SU-DHL-6 (cell line): Measurements from ENCODE around the gene SYNJ2.

Experiments
- H2AFZ ChIP-seq: fragments of 200-600 bp; sonication (generic); 2 replicates; pipeline ENCODE4 v1.6.1; 2014; ENCODE audit warnings: low read depth, mild to moderate bottlenecking, moderate library complexity, mixed read lengths, antibody characterized with exemption, low read length; ENCODE audit not compliant: severe bottlenecking
- H3F3A ChIP-seq: fragments of 200-600 bp; shearing (Covaris generic); 2 replicates; pipeline ENCODE4 v1.6.0; 2016; ENCODE audit warnings: antibody characterized with exemption, mild to moderate bottlenecking; ENCODE audit not compliant: insufficient read depth
- H3K27ac ChIP-seq: fragments of 200-600 bp; sonication (generic); 2 replicates; pipeline ENCODE4 v1.5.1; 2016; ENCODE audit warnings: low read depth, mild to moderate bottlenecking, low read length, moderate library complexity, mixed read lengths
- H3K27me3 ChIP-seq: fragments of 200-600 bp; sonication (generic), shearing (Covaris generic); 2 replicates; pipeline ENCODE4 v1.6.0; 2014; ENCODE audit warnings: mild to moderate bottlenecking, low read length
- H3K36me3 ChIP-seq: fragments of 200-600 bp; sonication (generic); 2 replicates; pipeline ENCODE4 v1.6.1; 2014; ENCODE audit warnings: mild to moderate bottlenecking, low read length, mixed read lengths
- H3K4me2 ChIP-seq: fragments of 300-600, 200-600 bp; shearing (Covaris generic), sonication (generic); 2 replicates; pipeline ENCODE4 v1.6.0; 2014; ENCODE audit warnings: low read length, low read depth, mild to moderate bottlenecking; ENCODE audit not compliant: poor library complexity, severe bottlenecking
- H3K4me3 ChIP-seq: fragments of 200-600 bp; sonication (generic); 2 replicates; pipeline ENCODE4 v1.5.1; 2014; ENCODE audit warnings: antibody characterized with exemption, low read length, mild to moderate bottlenecking, mixed read lengths; ENCODE audit not compliant: insufficient read depth, poor library complexity, severe bottlenecking
- H3K79me2 ChIP-seq: fragments of 200-600 bp; sonication (generic); 2 replicates; pipeline ENCODE4 v1.6.1; 2014; ENCODE audit warnings: mild to moderate bottlenecking, low read length, moderate library complexity; ENCODE audit not compliant: insufficient read depth
- H3K9ac ChIP-seq: fragments of 200-600 bp; sonication (generic); 2 replicates; pipeline ENCODE4 v1.7.0; 2014; ENCODE audit warnings: mild to moderate bottlenecking, low read length
- H3K9me2 ChIP-seq: fragments of 200-600 bp; sonication (generic); replicated peaks from 2 replicates; pipeline ENCODE4 v1.6.1; 2014; ENCODE audit warnings: low read length; ENCODE audit not compliant: insufficient read depth
- H3K9me3 ChIP-seq: fragments of 200-600 bp; sonication (generic); 2 replicates; pipeline ENCODE4 v1.6.1; 2014; ENCODE audit warnings: low read length, mixed read lengths; ENCODE audit not compliant: insufficient read depth
- H4K20me1 ChIP-seq: fragments of 200-600 bp; sonication (generic); 2 replicates; pipeline ENCODE4 v1.6.1; 2014; ENCODE audit warnings: low read depth, mild to moderate bottlenecking, antibody characterized with exemption, low read length, moderate library complexity, mixed read lengths
- EZH2phosphoT487 ChIP-seq: fragments of 200-600 bp; sonication (generic), shearing (Covaris generic); conservative IDR thresholded peaks from 2 replicates; pipeline ENCODE4 v1.6.1; 2018; ENCODE audit warnings: mild to moderate bottlenecking, antibody characterized with exemption, low read length, moderate library complexity, mixed read lengths
- TF ChIP-seq, protein P1 (sequence below): fragments of 200-600 bp; sonication (generic); IDR thresholded peaks from one replicate; pipeline ENCODE4 v1.5.1; 2017; ENCODE audit warnings: antibody characterized with exemption, mild to moderate bottlenecking, low read length, moderate library complexity; ENCODE audit not compliant: insufficient read depth, poor library complexity, severe bottlenecking

Gene SYNJ2

GRCh38 chr6:158000530-158001307 is 19.1 kb downstream of the SYNJ2 start:
- Histone ChIP-seq H3K9me2 (no peaks in the 10 kb centered on the region), H3K9ac (no peak overlapping the region), H3K4me3 (no peak overlapping the region), H4K20me1 (no peaks in the 10 kb centered on the region), H3K4me2 (no peak overlapping the region), H3K9me3 (no peaks in the 10 kb centered on the region), H3K27me3 (no peaks in the 10 kb centered on the region), H3K36me3 (no peaks in the 10 kb centered on the region), H3K27ac (no peak overlapping the region), H2AFZ (no peak overlapping the region), H3F3A (no peaks in the 10 kb centered on the region), H3K79me2 (no peaks in the 10 kb centered on the region)
- TF ChIP-seq, protein P1, sequence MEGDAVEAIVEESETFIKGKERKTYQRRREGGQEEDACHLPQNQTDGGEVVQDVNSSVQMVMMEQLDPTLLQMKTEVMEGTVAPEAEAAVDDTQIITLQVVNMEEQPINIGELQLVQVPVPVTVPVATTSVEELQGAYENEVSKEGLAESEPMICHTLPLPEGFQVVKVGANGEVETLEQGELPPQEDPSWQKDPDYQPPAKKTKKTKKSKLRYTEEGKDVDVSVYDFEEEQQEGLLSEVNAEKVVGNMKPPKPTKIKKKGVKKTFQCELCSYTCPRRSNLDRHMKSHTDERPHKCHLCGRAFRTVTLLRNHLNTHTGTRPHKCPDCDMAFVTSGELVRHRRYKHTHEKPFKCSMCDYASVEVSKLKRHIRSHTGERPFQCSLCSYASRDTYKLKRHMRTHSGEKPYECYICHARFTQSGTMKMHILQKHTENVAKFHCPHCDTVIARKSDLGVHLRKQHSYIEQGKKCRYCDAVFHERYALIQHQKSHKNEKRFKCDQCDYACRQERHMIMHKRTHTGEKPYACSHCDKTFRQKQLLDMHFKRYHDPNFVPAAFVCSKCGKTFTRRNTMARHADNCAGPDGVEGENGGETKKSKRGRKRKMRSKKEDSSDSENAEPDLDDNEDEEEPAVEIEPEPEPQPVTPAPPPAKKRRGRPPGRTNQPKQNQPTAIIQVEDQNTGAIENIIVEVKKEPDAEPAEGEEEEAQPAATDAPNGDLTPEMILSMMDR = no peak
- TF ChIP-seq EZH2phosphoT487 = no peak

GRCh38 chr6:158002249-158002950 is 20.7 kb downstream of the SYNJ2 start:
- Histone ChIP-seq H4K20me1 (no peaks in the 10 kb centered on the region), H3K36me3 (no peaks in the 10 kb centered on the region), H3K27me3 (no peaks in the 10 kb centered on the region), H3K9me3 (no peaks in the 10 kb centered on the region), H3K79me2 (no peaks in the 10 kb centered on the region), H3K27ac (no peak overlapping the region), H3K9ac (no peak overlapping the region), H3K9me2 (no peaks in the 10 kb centered on the region), H3F3A (no peaks in the 10 kb centered on the region), H3K4me3 (no peak overlapping the region), H3K4me2 (no peak overlapping the region), H2AFZ (no peak overlapping the region)
- TF ChIP-seq, protein P1 = no peak
- TF ChIP-seq EZH2phosphoT487 = no peak

GRCh38 chr6:158002951-158003853 is 21.5 kb downstream of the SYNJ2 start:
- no peak overlapping the region for H3K4me3 ChIP-seq
- no peaks in the 10 kb centered on the region for H3K9me3 ChIP-seq
- H3F3A ChIP-seq = no peaks in the 10 kb centered on the region
- no peaks in the 10 kb centered on the region for H3K79me2 ChIP-seq
- H3K9ac ChIP-seq = no peak overlapping the region
- no peaks in the 10 kb centered on the region for H3K9me2 ChIP-seq
- H3K27ac ChIP-seq = no peak overlapping the region
- no peaks in the 10 kb centered on the region for H4K20me1 ChIP-seq
- no peaks in the 10 kb centered on the region for H3K36me3 ChIP-seq
- H3K27me3 ChIP-seq = no peaks in the 10 kb centered on the region
- H2AFZ ChIP-seq = no peak overlapping the region
- no peak overlapping the region for H3K4me2 ChIP-seq
- no peak for TF ChIP-seq EZH2phosphoT487
- TF ChIP-seq, protein P1 = no peak
